ENCODE measurements around the gene ZSWIM8.

GRCh38 chr10:73839276-73839966 is 54.0 kb downstream of the ZSWIM8 start:
- TF ChIP-seq CTCF (IDR thresholded peaks at IDR 0.05) (no peak), POLR2A (IDR thresholded peaks at IDR 0.05; ENCODE audit: low read depth) (no peak), EP300 (IDR thresholded peaks at IDR 0.05) (no peak)

Measured in esophagus muscularis mucosa (tissue), 4 donors.